HUES64 (cell line): ENCODE measurements around the gene NKX2-3. TPM values are rescaled to one million over a fixed set of nuclear protein-coding genes. Genes with fewer than 3 reads are reported as not detected.

Source experiments
- H3K27ac ChIP-seq: 2 replicates; pipeline ENCODE4 v1.7.0; 2013; ENCODE audit warnings: low read depth, low read length, inconsistent platforms
- H3K27me3 ChIP-seq: 2 replicates; pipeline ENCODE4 v1.6.1; 2013; ENCODE audit warnings: mild to moderate bottlenecking, low read length; ENCODE audit not compliant: insufficient read depth
- H3K36me3 ChIP-seq: 2 replicates; pipeline ENCODE4 v1.6.1; 2013; ENCODE audit warnings: mild to moderate bottlenecking, low read length; ENCODE audit not compliant: insufficient read depth
- H3K4me1 ChIP-seq: 2 replicates; pipeline ENCODE4 v1.6.1; 2013; ENCODE audit warnings: mild to moderate bottlenecking, low read length, moderate library complexity; ENCODE audit not compliant: insufficient read depth
- H3K4me3 ChIP-seq: 2 replicates; pipeline ENCODE4 v1.5.1; 2013; ENCODE audit warnings: mild to moderate bottlenecking, low read length, moderate library complexity
- H3K9ac ChIP-seq: 2 replicates; pipeline ENCODE4 v1.6.1; 2013; ENCODE audit warnings: mild to moderate bottlenecking, low read depth, low read length
- H3K9me3 ChIP-seq: 2 replicates; pipeline ENCODE4 v1.6.1; 2013; ENCODE audit warnings: low read depth, low read length; ENCODE audit not compliant: insufficient read depth
- WGBS: fragments of 150-250, 120-280 bp; methylation state at CpG from one replicate; pipeline ENCODE4 v1.1.7; 2013; ENCODE audit warnings: missing lambda C conversion rate; 5-methylcytosine and 5-hydroxymethylcytosine counted together
- polyA plus RNA-seq, 2 experiments: library from polyadenylated mRNA; stranded (reverse); fragments of 50-300 nt; gene quantifications; one replicate each; pipeline ENCODE4 v1.2.3, GENCODE V29; 2013

Gene NKX2-3
- polyA plus RNA-seq (2013, experiment 1 of 2): not detected
- not detected for polyA plus RNA-seq (2013, experiment 2 of 2)

DNA sequence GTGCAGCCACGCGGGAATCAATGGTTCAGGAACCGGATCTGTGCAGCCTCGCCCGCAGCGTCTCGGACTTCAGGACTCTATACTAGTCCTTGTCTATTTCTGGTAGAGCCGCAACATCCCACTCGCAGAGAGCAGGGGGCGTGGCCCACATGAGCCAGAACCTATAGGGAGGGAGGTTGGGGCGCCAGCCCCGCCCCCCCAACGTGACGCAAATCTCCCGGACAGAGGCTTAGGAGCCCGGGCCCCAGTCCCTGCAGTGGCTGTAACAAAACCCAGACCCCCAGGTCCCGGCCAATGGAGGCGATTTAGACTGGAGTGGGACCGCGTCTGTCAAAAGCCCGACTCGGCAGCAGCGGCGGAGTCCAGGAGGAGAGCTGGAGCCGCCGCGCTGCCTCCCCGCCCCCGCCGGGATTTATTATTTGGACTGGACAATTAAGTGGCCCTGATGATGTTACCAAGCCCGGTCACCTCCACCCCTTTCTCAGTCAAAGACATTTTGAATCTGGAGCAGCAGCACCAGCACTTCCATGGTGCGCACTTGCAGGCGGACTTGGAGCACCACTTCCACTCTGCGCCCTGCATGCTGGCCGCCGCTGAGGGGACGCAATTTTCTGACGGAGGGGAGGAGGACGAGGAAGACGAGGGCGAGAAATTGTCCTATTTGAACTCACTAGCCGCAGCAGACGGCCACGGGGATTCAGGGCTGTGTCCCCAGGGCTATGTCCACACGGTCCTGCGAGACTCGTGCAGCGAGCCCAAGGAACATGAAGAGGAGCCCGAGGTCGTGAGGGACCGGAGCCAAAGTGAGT lies at the start of gene NKX2-3:
TSS of gene NKX2-3 (plus strand) at position 256 of the 809 bp plus-strand sequence. CDS start at position 446, 190 bp downstream.
- WGBS: 4% methylated on average over 51 of the region's 51 CpGs
- peak within 1 kb of the TSS; percentile 15; the same call in 1 of the 2 replicates for H3K4me3 ChIP-seq

DNA sequence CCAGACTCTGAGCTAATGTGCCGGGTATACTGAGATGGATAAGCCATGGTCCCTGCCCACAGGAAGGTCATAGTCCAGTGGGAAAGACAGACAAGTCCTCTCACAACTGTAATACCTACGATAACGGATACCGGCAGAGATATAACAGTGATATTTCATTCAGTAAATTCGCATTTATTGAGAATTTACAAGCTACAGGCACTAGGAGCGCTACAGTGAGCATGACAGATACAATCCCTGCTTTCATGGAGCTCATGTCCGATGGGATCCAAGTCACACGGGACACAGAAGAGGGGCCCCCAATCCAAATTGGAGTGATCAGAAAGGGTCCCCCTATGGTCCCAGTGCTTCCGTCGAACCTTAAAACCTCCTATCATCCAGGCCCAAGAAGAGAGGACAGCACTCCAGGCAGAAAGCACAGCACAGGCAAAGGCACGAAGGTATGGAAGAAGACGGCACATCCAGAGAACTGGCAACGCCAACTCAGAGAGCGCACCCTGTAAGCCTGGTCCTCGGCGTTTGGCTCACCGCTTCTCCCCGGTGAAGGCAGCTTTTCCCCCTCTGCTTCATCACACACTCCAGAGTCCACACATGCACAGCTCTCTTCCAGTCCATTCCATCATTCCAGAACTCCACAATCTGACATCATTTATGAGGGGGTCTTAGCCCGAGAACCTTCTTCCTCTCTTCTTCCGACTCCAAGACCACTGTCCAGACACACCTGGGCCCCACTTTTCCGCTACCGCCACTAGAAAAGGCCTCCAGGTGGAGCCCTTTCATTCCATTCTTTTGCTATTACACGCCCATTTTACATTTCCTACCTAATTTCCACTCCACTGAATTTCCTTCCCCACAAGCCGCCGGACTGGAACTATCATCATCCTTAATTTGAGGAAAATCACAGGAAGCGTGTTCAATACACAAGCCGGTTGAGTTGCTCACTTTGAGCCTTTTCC lies 47.8 kb upstream of the NKX2-3 start:
- H3K4me3 ChIP-seq: no peak overlapping the region
- no peak overlapping the region for H3K27ac ChIP-seq
- 76% methylated on average over 27 of the region's 27 CpGs for WGBS
- H3K9me3 ChIP-seq: no peaks in the 10 kb centered on the region
- H3K36me3 ChIP-seq: no peaks in the 10 kb centered on the region
- peaks cover 23% of the 10 kb centered on the region for H3K27me3 ChIP-seq
- no peak overlapping the region for H3K9ac ChIP-seq
- peaks cover 3% of the 10 kb centered on the region; the same call in 1 of the 2 replicates for H3K4me1 ChIP-seq

More for the DNA sequence above, at the start of gene NKX2-3:
- peaks cover 22% of the 10 kb centered on the region for H3K4me1 ChIP-seq
- H3K36me3 ChIP-seq: no peaks in the 10 kb centered on the region
- no peaks in the 10 kb centered on the region for H3K9me3 ChIP-seq
- peaks cover 100% of the 10 kb centered on the region for H3K27me3 ChIP-seq
- no peak within 1 kb of the TSS for H3K27ac ChIP-seq
- no peak within 1 kb of the TSS for H3K9ac ChIP-seq

DNA sequence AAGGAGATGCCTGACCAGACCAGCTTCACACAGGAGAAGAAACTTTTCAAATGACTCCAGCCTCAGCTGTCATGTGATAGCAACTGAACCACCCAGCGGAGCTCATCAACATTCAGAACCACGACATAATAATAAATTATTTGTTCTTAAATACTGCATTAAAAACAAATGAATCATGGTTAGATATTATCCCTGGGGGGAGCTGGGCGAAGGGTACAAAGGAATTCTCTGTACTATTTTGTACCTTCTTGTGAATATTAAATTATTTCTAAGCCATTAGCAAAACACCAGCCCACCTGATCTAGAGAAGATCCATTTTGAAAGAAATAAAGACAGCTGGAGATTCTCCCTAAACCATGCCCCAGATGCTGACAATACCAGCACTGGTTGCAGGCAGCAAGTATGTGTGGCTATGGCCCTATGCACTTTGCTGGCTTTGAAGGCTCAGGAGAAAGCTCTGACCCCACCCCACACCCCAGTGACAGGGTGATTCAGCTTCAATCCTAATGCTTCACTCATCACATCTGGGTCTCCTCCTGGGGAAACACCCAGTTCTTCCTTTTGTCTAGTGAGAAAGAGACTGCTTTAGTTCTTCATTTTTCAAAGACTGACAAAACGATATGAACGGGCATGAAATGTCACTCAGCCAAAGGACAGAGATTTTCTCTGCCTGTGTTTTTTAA lies 45.5 kb upstream of the NKX2-3 start:
- H3K4me1 ChIP-seq: peaks cover 3% of the 10 kb centered on the region; the same call in 1 of the 2 replicates
- H3K9me3 ChIP-seq: no peaks in the 10 kb centered on the region
- no peak overlapping the region for H3K9ac ChIP-seq
- H3K4me3 ChIP-seq: no peak overlapping the region
- H3K36me3 ChIP-seq: no peaks in the 10 kb centered on the region
- peaks cover 41% of the 10 kb centered on the region for H3K27me3 ChIP-seq
- 83% methylated on average over 2 of the region's 5 CpGs for WGBS
- no peak overlapping the region for H3K27ac ChIP-seq

DNA sequence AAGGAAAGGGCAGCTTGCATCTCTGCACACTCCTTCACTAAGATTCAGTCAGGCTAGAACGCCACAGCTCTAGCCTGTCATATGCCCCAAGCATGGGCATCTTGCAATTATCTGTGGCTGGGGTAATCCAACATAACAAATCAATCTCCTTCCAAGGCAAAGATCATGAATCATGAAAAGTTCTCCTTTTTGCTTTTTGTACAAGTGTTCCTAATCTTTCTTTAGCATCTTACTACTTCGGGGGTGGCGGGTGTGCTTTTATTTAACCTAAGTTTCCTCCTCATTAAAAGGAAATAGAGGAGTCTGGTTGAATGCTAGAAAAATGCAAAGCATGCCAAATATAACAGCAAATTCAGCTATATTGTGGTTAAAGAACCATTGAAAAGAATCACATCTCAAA lies 43.5 kb upstream of the NKX2-3 start:
- Histone ChIP-seq H3K4me3 (no peak overlapping the region), H3K27me3 (peaks cover 43% of the 10 kb centered on the region), H3K36me3 (no peaks in the 10 kb centered on the region), H3K9me3 (no peaks in the 10 kb centered on the region), H3K4me1 (peaks cover 3% of the 10 kb centered on the region; the same call in 1 of the 2 replicates), H3K9ac (no peak overlapping the region), H3K27ac (no peak overlapping the region)
- WGBS: 78% methylated on average over 1 of the region's 3 CpGs

DNA sequence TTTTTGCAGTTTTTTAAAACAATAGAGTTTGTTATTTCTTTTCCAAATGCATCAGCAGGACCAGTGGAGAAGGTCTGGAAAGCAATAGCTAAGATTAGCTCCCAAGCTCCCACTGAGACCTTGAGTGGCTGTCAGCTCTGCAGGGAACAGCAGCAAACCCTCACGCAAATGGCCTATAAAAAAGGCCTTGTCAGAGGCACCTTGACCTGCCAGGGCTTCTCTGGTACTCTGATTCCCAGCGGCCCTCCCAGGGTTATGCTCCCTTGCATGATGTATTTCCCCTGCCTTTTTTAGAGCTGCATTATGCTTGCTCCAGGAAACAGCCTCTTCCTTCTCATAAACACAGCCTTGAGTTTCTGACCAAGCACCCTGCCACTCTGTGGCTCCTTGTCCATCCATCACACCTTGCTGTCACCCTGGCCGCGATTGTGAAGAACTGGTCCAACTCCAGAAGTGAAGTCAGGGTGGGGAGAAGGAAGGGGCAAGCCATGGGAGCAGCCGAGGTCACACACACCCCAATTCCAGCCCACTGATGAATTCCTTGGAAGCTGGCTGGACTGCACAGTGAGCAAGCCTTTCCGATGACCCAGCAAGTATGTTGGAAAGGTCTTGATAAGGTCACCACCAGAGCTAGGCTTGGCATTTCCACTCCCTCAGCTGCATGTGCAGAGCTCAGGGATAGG lies 35.3 kb upstream of the NKX2-3 start:
- no peaks in the 10 kb centered on the region for H3K36me3 ChIP-seq
- H3K4me1 ChIP-seq: no peaks in the 10 kb centered on the region
- no peak overlapping the region for H3K27ac ChIP-seq
- WGBS: 72% methylated on average over 4 of the region's 6 CpGs
- H3K27me3 ChIP-seq: peaks cover 24% of the 10 kb centered on the region
- H3K9ac ChIP-seq: no peak overlapping the region
- H3K4me3 ChIP-seq: no peak overlapping the region
- H3K9me3 ChIP-seq: no peaks in the 10 kb centered on the region

DNA sequence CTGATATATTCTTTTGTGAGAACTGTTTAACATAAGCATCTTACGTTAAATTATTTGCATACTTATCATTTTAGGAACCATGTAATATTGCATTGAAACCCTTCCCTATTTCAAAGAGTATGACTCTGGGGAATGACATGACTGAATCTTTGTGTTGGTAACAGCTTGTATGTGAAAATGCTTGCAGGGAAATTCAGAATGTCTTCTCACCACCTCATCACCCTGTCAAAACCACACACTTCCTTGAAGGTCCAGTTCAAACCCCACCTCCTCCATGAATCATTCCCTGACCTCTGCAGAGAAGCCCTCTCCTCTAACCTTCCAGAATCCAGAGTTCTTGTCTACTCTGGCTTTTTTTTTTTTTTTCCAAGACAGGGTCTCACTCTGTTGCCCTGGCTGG lies 26.3 kb upstream of the NKX2-3 start:
- H3K9me3 ChIP-seq: no peaks in the 10 kb centered on the region

DNA sequence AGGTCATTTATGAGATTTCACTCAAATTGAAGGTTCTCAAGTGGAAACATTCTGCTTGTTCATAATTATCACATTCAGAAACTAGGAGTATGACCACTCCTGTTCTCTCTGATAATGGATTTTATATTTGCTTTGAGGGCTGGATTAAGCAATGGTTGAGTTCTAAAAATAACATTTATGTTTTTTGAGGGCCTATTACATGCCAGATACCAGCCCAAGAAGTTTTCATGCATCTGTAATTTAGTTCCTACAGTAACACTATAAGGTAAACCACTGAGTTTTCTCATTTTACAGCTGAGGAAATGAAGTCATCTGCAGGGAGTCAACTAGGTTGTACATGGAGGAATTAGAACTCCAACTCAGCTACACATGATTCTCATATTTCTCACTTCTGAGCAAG lies 25.5 kb upstream of the NKX2-3 start:
- Histone ChIP-seq H3K27ac (no peak overlapping the region), H3K36me3 (no peaks in the 10 kb centered on the region), H3K27me3 (peaks cover 65% of the 10 kb centered on the region), H3K4me1 (no peaks in the 10 kb centered on the region), H3K9ac (no peak overlapping the region), H3K4me3 (no peak overlapping the region), H3K9me3 (no peaks in the 10 kb centered on the region)

More for the DNA sequence above, 26.3 kb upstream of the NKX2-3 start:
- WGBS: no CpG with 5 or more reads among the region's 1 CpG
- Histone ChIP-seq H3K27me3 (peaks cover 58% of the 10 kb centered on the region), H3K27ac (no peak overlapping the region), H3K9ac (no peak overlapping the region), H3K4me1 (no peaks in the 10 kb centered on the region), H3K36me3 (no peaks in the 10 kb centered on the region), H3K4me3 (no peak overlapping the region)

DNA sequence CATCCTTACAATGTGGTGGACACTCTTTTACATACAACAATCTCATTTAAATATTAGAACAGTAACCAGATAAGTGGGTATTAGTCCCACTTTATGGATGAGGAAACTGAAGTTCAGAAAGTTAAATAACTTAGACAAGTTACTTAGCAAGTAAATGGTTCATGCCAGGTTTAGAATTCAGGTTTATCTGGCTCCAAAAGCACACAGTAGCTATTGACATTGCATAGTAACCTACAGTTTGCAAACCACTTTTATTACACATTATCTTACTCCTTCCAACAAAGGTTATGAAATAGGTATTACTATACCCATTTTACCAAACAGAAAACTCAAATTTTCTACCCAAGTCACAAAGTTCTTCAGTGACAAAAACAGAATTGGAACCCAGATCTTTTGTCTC lies 19.7 kb upstream of the NKX2-3 start:
- H3K4me3 ChIP-seq: no peak overlapping the region
- no peak overlapping the region for H3K9ac ChIP-seq
- H3K27me3 ChIP-seq: peaks cover 85% of the 10 kb centered on the region
- H3K9me3 ChIP-seq: no peaks in the 10 kb centered on the region
- H3K27ac ChIP-seq: no peak overlapping the region
- no peaks in the 10 kb centered on the region for H3K36me3 ChIP-seq
- H3K4me1 ChIP-seq: no peaks in the 10 kb centered on the region

DNA sequence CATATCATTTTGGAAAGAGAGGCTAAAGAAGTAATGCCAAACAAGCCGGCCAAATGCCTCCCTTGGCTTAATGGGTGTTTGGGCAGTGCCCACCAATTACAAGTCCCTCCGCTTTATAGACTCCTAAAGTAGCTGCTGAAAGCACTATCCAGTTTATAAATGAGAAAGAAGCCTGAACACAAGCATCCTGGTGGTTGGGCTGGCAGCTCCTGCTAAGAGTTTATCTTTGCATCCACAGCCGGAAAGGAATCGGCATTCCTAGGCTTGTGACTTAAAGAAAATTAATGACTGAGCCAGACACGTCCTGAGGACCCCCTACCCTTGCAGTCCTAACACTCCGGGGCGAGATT lies 13.1 kb upstream of the NKX2-3 start:
- Histone ChIP-seq H3K4me1 (peaks cover 26% of the 10 kb centered on the region), H3K9ac (no peak overlapping the region), H3K4me3 (no peak overlapping the region; the same call in 1 of the 2 replicates), H3K27ac (no peak overlapping the region), H3K27me3 (peaks cover 100% of the 10 kb centered on the region), H3K9me3 (no peaks in the 10 kb centered on the region), H3K36me3 (no peaks in the 10 kb centered on the region)
- WGBS: 18% methylated on average over 7 of the region's 7 CpGs

DNA sequence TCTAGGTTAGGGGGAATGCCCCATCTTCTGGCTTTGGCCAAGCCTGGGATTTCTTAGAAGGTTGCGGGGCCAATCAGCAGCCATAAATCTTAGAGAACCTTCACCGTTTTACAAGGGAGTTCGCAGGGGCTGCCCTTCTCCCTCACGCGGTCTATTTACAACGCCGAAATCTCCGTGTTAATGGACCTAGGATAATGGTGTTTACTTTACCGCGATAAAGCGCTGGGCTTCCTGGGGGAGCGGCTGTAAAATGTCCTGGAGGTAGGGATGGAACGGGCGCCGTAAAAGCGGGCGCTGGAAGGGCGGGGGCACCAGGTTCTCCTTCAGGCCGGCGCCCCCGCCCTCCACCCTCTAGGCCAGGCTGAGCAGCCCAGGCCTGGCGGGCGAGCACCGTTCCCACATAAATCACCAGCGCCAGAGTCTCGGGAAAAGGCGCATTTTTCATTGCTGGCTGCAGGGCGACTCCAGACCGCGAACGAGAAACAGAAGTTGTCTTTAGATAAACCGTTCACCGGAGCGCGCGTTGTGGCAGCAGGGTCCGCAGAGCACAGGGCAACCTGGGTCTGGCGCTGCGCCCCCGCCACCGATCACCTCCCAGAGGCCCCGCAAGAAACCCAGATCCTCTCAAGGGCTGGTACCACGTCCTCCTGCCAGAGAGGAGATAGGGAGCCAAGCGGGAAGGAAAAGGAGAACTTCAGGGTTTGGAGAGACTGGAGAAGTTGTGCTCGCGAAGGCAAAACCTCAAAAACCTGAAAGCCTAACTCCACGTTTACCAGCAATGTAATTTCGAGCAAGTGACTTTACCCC lies 12.5 kb upstream of the NKX2-3 start:
- H3K9ac ChIP-seq: no peak overlapping the region
- H3K9me3 ChIP-seq: no peaks in the 10 kb centered on the region
- whole genome bisulfite sequencing: 1% methylated on average over 48 of the region's 48 CpGs
- H3K27me3 ChIP-seq: peaks cover 100% of the 10 kb centered on the region
- H3K36me3 ChIP-seq: no peaks in the 10 kb centered on the region
- H3K27ac ChIP-seq: no peak overlapping the region
- H3K4me1 ChIP-seq: peaks cover 32% of the 10 kb centered on the region
- peak overlapping the region; percentile 38 for H3K4me3 ChIP-seq
